Measurements from ENCODE around the gene C1QTNF12. TPM values are rescaled to one million over a fixed set of nuclear protein-coding genes. Genes with fewer than 3 reads are reported as not detected.

Gene C1QTNF12
- total RNA-seq, 1 donor from 2014 or later = 0.51 TPM

- no peak for DNase-seq
- intact Hi-C loops (cut with DNase I) = no loop called here
- ATAC-seq (ENCODE audit: poor library complexity) = no peak
These were observed 37.9 kb upstream of the C1QTNF12 start for GRCh38 chr1:1284221-1285101.

- ATAC-seq (ENCODE audit: poor library complexity) (no peak), DNase-seq (no peak)
- intact Hi-C loops (cut with DNase I) = no loop called here
These were observed 37.3 kb upstream of the C1QTNF12 start for GRCh38 chr1:1283821-1284220.

GRCh38 chr1:1282998-1283397, 36.5 kb upstream of the C1QTNF12 start:
- ATAC-seq (ENCODE audit: poor library complexity) (no peak), DNase-seq (no peak)
- intact Hi-C loops (cut with DNase I) = no loop called here

GRCh38 chr1:1281533-1282321, 35.2 kb upstream of the C1QTNF12 start:
- DNase-seq (peak; percentile 91), ATAC-seq (ENCODE audit: poor library complexity) (peak; percentile 94)
- intact Hi-C loops (cut with DNase I) = no loop called here

- DNase-seq (no peak), ATAC-seq (ENCODE audit: poor library complexity) (no peak)
- intact Hi-C loops (cut with DNase I) = no loop called here
These were observed 34.4 kb upstream of the C1QTNF12 start for GRCh38 chr1:1280782-1281481.

GRCh38 chr1:1279028-1279427, 32.5 kb upstream of the C1QTNF12 start:
- intact Hi-C loops (cut with DNase I) = no loop called here
- no peak for ATAC-seq (ENCODE audit: poor library complexity)
- DNase-seq = no peak

GRCh38 chr1:1278620-1279019, 32.1 kb upstream of the C1QTNF12 start:
- ATAC-seq (ENCODE audit: poor library complexity) (no peak), DNase-seq (no peak)
- intact Hi-C loops (cut with DNase I) = no loop called here

- intact Hi-C loops (cut with DNase I) = no loop called here
- DNase-seq (no peak), ATAC-seq (ENCODE audit: poor library complexity) (no peak)
These were observed 29.3 kb upstream of the C1QTNF12 start for GRCh38 chr1:1275836-1276235.

- ATAC-seq (ENCODE audit: poor library complexity) = no peak
- intact Hi-C loops (cut with DNase I) = no loop called here
- no peak for DNase-seq
These were observed 28.5 kb upstream of the C1QTNF12 start for GRCh38 chr1:1274931-1275431.

GRCh38 chr1:1274299-1274930, 27.9 kb upstream of the C1QTNF12 start:
- DNase-seq = no peak

GRCh38 chr1:1273512-1274298, 27.2 kb upstream of the C1QTNF12 start, which contains the start of gene UBE2J2:
UBE2J2 (minus strand) TSS chr1:1273854; CDS start chr1:1267992, 5,862 bp downstream.
- DNase-seq (peak; percentile 96), ATAC-seq (ENCODE audit: poor library complexity) (peak; percentile 98)
- intact Hi-C loops (cut with DNase I) = no loop called here

More at GRCh38 chr1:1274299-1274930, 27.9 kb upstream of the C1QTNF12 start:
- intact Hi-C loops (cut with DNase I) = no loop called here
- ATAC-seq (ENCODE audit: poor library complexity) = peak; percentile 2

GRCh38 chr1:1273209-1273511, 26.6 kb upstream of the C1QTNF12 start:
- no peak for ATAC-seq (ENCODE audit: poor library complexity)

GRCh38 chr1:1272341-1273208, 26.1 kb upstream of the C1QTNF12 start:
- intact Hi-C loops (cut with DNase I) = no loop called here
- ATAC-seq (ENCODE audit: poor library complexity) = no peak
- DNase-seq = no peak

More at GRCh38 chr1:1273209-1273511, 26.6 kb upstream of the C1QTNF12 start:
- intact Hi-C loops (cut with DNase I) = no loop called here
- DNase-seq = no peak

- ATAC-seq (ENCODE audit: poor library complexity) (no peak), DNase-seq (no peak)
- intact Hi-C loops (cut with DNase I) = no loop called here
These were observed 24.3 kb upstream of the C1QTNF12 start for GRCh38 chr1:1270813-1271212.

- intact Hi-C loops (cut with DNase I) = no loop called here
- no peak for ATAC-seq (ENCODE audit: poor library complexity)
- no peak for DNase-seq
These were observed 21.8 kb upstream of the C1QTNF12 start for GRCh38 chr1:1268284-1268682.

- no peak for ATAC-seq (ENCODE audit: poor library complexity)
- DNase-seq = no peak
- intact Hi-C loops (cut with DNase I) = no loop called here
These were observed 21.2 kb upstream of the C1QTNF12 start for GRCh38 chr1:1267488-1268283.
